Cortex of kidney (tissue), 1 donor: ENCODE results near the gene NRXN3.

ENCODE experiments used
- DNase-seq: peaks from one replicate; lab custom pipeline; 2025; lab: John Stamatoyannopoulos, UW

Gene NRXN3

DNA sequence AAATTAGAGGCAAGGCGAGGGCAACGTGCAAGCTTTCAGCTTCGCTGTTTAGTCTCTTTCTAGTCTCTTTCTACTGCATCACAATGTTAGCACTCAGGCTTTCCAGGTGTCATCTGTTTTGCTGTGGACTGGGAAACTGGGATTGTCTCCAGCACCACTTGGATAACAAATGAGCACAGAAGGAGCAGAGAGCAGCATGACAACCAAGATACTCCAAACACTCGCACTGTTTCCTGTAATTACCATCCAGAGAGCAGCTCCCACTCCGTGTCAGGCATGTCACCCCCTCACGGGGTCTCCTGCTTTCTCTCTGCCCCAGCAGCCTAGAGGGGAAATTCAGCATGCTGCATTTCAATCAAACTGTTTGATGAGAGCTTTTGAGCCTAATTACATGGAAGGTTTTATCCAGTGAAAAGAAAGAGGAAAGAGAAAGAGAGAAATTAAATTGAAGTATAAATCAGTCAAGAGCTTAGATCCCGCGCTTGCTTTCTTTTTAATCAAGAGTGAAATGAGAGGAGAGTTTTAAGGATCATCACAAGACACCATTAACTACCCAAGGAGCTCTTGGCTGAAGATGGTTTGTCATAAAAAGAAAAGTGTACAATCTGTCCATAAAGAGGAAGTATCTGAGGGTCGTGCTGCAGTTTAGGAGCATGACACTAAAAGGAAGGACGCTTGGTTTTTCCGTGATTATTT, 1123.5 kb downstream of the NRXN3 start:
- DNase-seq, result no peak

GRCh38 chr14:79294499-79294898, 1124.3 kb downstream of the NRXN3 start:
- no peak for DNase-seq

- no peak for DNase-seq
Measured at GRCh38 chr14:79295385-79295784, 1125.2 kb downstream of the NRXN3 start.

GRCh38 chr14:79298373-79298772, 1128.2 kb downstream of the NRXN3 start:
- no peak for DNase-seq

DNA sequence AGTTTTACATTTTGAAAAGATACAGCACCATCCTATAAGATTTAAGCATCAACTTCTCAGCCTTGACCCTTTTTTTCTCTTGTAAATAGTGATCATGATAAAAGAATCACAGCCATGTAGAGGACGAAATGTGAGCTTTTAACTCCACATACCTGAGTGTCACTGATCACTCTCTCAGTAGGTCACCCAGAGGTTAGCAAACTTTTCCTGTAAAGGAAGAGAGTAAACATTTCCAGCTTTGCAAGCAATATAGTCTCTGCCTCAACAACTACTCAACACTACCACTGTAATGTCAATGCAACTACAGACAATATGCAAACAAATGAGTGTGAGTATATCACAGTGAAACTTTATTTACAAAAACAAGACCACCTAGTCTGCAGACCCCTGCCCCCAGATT, 1129.0 kb downstream of the NRXN3 start:
- DNase-seq, result no peak

- no peak for DNase-seq
Measured at GRCh38 chr14:79304279-79304678, 1134.1 kb downstream of the NRXN3 start.

GRCh38 chr14:79306546-79306945, 1136.4 kb downstream of the NRXN3 start:
- no peak for DNase-seq

DNA sequence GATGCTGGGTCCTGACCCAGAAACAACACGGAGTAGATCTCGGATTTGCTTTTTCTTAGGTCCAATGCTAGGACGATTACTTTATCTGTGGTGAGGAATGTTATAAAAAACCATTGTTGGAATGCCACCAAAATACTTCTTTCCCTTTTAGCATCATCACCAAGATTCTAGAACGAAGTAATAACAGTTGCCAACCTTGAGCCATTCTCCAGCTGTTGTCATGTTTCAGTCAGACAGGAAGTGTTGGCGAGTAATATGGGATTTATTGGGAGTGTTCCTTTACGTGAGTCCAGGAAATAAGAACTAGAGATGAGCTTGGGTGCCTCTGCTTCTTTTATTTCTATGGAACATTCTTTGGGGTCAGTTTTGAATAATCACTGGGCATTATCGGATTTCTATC, 1148.2 kb downstream of the NRXN3 start:
- no peak for DNase-seq

- no peak for DNase-seq
Measured at GRCh38 chr14:79320561-79320960, 1150.4 kb downstream of the NRXN3 start.

DNA sequence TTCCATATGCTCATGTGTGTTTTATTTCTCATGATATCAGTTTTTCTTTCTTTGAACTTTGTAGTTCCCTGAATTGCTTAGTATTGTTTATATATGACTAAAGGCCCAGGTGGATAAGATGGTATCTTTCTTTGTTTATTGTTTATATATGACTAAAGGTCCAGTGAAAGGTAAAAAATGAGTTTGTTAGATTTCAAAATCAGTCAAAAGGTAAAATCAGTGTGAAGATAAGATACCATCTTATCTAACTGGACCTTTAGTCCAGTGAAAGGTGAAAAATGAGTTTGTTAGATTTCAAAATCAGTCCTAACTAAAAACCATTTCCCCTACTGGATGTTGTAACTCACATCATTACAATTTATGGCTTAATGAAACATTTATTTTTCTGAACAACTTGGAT, 1150.9 kb downstream of the NRXN3 start:
- no peak for DNase-seq

GRCh38 chr14:79325071-79325470, 1154.9 kb downstream of the NRXN3 start:
- DNase-seq, result no peak

DNA sequence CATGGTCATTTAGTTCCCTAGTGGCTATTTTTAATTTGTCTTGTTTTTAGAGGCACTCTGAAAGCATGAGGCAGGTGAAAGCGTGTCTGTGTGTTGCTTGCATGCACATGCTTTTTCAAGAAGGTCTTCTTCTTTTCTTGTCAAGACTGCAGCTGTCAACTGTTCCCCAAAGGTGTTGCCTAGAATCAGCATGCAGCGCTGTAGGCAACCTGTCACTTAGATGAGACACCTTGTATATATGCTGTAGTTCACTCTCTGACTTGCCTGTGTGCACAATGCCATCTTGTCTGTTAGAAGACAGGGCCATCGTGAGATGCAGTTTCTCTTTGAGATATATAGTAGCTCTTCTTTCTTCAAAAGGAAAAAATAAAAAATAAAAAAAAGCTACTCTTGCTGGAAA, 1155.4 kb downstream of the NRXN3 start:
- no peak for DNase-seq

GRCh38 chr14:79328863-79329262, 1158.7 kb downstream of the NRXN3 start:
- DNase-seq, result no peak

- DNase-seq, result no peak
Measured at GRCh38 chr14:79331830-79332229, 1161.7 kb downstream of the NRXN3 start.

DNA sequence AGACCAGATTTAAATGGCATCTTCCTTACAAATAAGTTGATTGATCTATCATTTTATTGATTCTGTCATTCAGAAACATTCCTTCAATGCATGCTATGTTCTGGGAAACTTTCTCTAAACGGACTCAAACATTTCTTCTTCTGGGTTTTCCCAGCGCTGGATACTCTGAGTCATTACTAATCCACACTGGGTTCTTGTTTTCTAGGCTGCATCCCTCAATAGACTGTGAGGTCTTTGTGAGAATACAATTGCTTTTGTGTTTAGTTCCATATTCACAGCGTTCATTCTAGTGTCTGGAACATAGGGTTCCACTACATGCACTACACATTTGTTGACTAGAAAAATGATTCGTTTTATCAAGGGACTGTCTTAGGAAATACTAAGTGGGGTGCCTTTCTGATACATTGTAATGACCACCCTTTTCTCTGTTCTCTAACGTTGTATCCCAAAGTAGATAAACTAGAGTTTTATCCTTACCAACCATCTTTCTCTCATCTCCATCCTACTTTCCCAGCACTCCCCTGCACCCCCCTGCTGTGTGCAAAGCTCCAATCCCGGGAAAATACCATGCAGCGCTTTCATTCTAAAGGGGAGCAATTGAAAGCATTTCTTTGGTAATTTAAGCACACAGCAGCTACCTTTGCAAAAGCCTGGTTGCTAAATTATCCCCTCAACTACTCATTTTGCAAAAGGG, 1162.5 kb downstream of the NRXN3 start:
- DNase-seq, result no peak

DNA sequence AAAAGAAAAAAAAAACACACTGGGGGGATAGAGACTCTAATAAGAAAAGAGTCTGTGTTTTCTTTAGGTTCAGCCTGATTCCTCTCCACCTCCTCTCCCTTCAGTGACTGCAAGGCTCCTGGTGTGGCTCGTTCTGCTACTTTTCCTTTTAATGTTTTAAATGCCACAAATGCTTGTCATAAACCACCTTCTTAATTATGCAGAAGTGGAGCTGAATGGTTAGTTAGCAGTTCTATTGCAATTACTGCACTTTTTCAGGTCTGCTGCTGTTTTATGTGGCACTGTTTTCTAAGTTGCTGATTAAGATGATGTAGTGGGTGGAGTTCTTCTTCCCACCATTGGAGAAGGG, 1163.0 kb downstream of the NRXN3 start:
- DNase-seq, result no peak

DNA sequence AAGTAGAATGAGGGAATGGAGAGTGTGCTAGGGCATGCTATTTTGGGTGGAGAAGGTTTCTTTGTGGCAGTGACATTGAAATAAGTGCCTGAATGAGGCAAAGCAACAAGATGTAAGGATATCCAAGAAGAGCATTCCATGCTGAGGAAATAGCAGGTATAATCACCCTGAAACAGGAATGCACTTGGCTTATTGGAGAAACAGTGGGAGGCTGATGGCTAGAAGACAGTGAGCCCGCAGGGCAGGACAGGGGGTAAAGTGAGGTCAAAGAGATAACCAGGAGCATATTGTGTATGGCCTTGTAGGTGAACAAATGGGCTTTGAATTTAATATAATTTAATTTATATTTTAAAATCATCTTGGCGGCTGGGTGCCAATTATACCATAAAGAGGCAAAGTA, 1164.1 kb downstream of the NRXN3 start:
- DNase-seq, result no peak

- DNase-seq, result no peak
Measured at GRCh38 chr14:79337761-79338160, 1167.6 kb downstream of the NRXN3 start.

GRCh38 chr14:79342942-79343341, 1172.8 kb downstream of the NRXN3 start:
- no peak for DNase-seq

DNA sequence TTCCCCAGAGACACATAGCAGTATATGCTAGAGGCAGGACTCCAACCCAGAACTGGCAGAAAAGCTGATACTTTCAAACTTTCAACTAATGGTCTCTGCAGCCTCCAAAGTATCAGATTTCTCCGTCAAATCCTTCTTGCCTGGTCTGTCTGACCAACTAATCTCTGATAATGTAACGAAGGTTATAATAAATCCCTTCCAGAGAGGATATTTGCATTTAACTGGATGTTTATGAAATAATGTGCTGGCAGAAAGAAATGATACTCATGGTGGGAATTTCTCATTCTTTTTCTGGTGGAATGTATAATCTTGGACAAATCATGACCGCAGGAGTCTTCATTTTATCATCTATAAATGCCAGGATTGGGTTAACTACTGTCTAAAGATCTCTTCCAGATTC, 1180.8 kb downstream of the NRXN3 start:
- DNase-seq, result no peak

DNA sequence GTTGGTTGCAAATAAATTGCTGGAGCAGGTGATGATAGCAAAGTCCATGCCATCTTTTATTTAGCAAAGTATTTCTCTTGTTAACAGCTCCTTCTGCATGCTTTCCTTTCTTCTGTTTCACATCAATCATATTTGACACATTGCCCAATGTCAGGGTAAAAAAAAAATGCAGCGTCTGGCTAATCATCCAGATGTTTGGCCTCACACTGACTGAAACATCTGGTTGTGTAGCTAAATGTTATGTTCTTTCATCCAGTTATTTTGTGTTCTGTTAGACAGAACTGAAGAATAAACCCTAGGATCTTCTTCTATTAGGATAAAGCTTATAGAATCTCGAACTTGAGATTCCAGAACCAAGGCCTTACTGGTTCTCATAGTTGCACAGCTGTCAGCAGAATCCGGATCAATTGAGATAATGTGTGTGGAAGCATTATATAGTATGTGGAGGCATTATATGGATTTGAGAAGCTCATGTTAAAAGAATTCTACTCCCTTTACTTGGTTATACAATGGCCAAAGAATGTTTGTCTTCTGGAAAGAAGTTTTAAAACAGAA, 1182.0 kb downstream of the NRXN3 start:
- no peak for DNase-seq

DNA sequence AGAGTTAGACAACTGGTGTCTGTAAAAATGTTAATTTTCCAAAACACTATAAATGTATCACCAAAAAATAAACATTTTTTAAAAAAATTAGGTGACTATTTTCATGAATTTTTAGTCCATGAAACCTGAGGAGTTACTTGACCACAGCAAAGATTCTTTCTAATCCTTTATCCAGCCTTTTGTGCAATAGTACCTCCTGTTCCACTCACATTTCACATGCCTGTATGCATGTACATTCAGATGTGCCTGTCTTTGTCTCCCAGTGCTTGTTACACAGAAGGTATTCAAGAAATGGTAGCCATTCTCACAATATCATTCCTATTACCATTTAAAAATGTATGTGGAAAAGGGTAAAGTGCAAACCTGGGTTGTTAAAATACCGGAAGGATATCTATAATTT, 1184.2 kb downstream of the NRXN3 start:
- DNase-seq, result no peak

GRCh38 chr14:79356040-79356439, 1185.9 kb downstream of the NRXN3 start:
- DNase-seq, result no peak

GRCh38 chr14:79357307-79357706, 1187.1 kb downstream of the NRXN3 start:
- DNase-seq, result no peak
